Measurements from ENCODE around the gene HDAC1.

Gene HDAC1

GRCh38 chr1:32373996-32374592 lies 82.2 kb downstream of the HDAC1 start:
- DNase-seq (ENCODE audit: low spot score) = no peak

DNA sequence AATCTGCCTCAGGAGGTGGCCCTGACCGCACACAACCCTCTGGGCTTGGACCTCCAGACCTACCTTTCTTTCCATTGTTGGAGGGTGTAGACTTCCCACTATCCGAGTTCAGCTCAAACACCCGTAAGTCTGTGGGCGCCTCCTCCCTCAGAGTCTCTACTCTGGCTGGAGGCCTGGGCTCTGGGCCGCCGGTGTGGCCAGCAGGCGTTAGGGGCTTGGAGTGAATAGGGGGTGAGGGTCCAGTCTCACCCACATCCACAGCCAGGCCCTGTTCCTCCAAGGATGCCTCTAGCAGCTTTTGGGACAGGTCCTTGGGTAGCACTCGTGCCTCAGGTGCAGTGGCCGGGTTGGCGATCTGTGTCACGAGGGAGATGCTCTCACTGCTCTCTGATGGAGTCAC lies 84.3 kb downstream of the HDAC1 start:
- DNase-seq (ENCODE audit: low spot score) = no peak

DNA sequence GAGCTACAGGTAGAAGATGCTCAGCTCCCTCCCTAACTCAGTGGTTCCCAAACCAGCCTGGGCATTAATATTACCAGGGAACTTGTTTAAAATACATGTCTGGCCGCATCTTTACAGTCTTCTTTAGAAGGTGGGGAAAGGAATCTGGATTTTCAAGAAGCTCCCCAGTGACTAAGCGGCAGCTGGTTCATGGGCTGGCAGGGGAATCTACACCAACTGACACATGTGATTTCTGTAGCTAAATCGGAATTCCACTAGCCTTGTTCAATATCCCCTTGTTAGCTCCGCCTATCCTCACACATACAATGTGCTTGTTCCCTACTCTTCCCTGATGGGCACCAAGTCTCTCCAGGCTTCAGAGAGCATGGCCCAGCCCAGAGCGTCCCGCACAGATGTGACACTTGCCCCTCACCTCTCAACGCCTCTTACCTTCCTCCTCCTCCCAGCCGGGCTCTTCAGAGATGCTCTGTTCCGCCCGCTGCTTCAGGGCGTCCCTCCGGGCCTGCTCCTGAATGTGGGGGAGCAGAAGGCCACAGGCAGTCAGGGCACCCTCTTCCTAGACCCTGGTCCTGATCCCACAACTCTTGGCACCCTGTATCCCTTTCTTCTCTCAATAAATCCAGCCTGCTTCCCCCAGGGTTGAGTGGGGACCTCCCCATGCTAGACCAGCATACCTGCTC lies 85.8 kb downstream of the HDAC1 start:
- DNase-seq (ENCODE audit: low spot score) = no peak

GRCh38 chr1:32380057-32380456 lies 88.2 kb downstream of the HDAC1 start:
- no peak for DNase-seq (ENCODE audit: low spot score)
